ENCODE results near the gene TANGO2. TPM values are rescaled to one million over a fixed set of nuclear protein-coding genes. Genes with fewer than 3 reads are reported as not detected.

TANGO2 gene
- total RNA-seq, 1 experiment from 2014 or later: 17.0 TPM

- no peak for DNase-seq (ENCODE audit: low read depth, low spot score)
- H3K4me2 ChIP-seq (ENCODE audit: low read length): 0 out of 2 replicates have a peak overlapping the region, but pooled peaks have one; percentile 8
- no peaks in the 10 kb centered on the region for H3K9me2 ChIP-seq (ENCODE audit: insufficient read depth)
- H3K36me3 ChIP-seq (ENCODE audit: control insufficient read depth in 1 of 2, insufficient read depth in 2 of 2, low read length in 2 of 2): peaks cover 7 to 8% of the 10 kb centered on the region in 2 experiments; a peak in 2 of 4 replicates
- H3K79me2 ChIP-seq (ENCODE audit: insufficient read depth, low read length): no peaks in the 10 kb centered on the region
- intact Hi-C loops (cut with micrococcal nuclease): loop anchor here (5.0 kb wide), 1 partner anchor 39 kb away; no protein-coding TSS in a partner anchor
- no peaks in the 10 kb centered on the region for H3K9me3 ChIP-seq (ENCODE audit: control insufficient read depth in 1 of 2, insufficient read depth in 1 of 2, low read depth in 1 of 2, low read length in 2 of 2)
- TF ChIP-seq REST (IDR thresholded peaks at IDR 0.05; ENCODE audit: low read depth) (no peak), CTCF (IDR thresholded peaks at IDR 0.05 in 2 of 3, conservative IDR thresholded peaks at IDR 0.05 in 1 of 3; ENCODE audit: borderline replicate concordance in 1 of 3, insufficient read depth in 1 of 3, low read depth in 2 of 3, low read length in 2 of 3) (no peak), CBX3 (IDR thresholded peaks at IDR 0.05; ENCODE audit: low read depth) (no peak), JUND (IDR thresholded peaks at IDR 0.05) (no peak), MAX (IDR thresholded peaks at IDR 0.05) (no peak), EGR1 (IDR thresholded peaks at IDR 0.05; ENCODE audit: low read depth) (no peak), FOSL1 (IDR thresholded peaks at IDR 0.05; ENCODE audit: low read depth) (no peak), YY1 (IDR thresholded peaks at IDR 0.05; ENCODE audit: extremely low read depth, insufficient replicate concordance, low read depth, low read length) (no peak), CEBPB (IDR thresholded peaks at IDR 0.05; ENCODE audit: low read depth) (no peak), SP1 (IDR thresholded peaks at IDR 0.05; ENCODE audit: low read depth) (no peak), EZH2 (IDR thresholded peaks at IDR 0.05) (no peak), ZNF274 (IDR thresholded peaks at IDR 0.05; ENCODE audit: low read depth, low read length) (no peak), ELF1 (IDR thresholded peaks at IDR 0.05; ENCODE audit: borderline replicate concordance, low read depth) (no peak), ZBTB33 (IDR thresholded peaks at IDR 0.05; ENCODE audit: extremely low read depth, insufficient replicate concordance, low read length) (no peak), ZFX (IDR thresholded peaks at IDR 0.05) (no peak), RAD21 (IDR thresholded peaks at IDR 0.05; ENCODE audit: low read depth) (no peak), SIN3A (IDR thresholded peaks at IDR 0.05; ENCODE audit: low read depth) (no peak), EZH2phosphoT487 (IDR thresholded peaks at IDR 0.05; ENCODE audit: borderline replicate concordance) (no peak)
- ChIA-PET POLR2A (interaction anchor here (1.7 kb wide), 1 partner anchor 47 kb away, joined by 5 read pairs; the partner anchor contains the start of gene TANGO2), CTCF (interaction anchor here (0.6 to 1.4 kb wide), 2 partner anchors 20 to 156 kb away, joined by 3 to 4 read pairs; no protein-coding TSS in a partner anchor), RAD21 (ENCODE audit: low non-redundant PET in 1 of 2, low total read pairs in 2 of 2, uncharacterized antibody in 2 of 2, unreplicated experiment in 2 of 2) (no interaction called here)
- H2AFZ ChIP-seq (ENCODE audit: low read depth, low read length, poor library complexity, severe bottlenecking): no peak overlapping the region
- H3K27me3 ChIP-seq (ENCODE audit: insufficient read depth, low read length): no peaks in the 10 kb centered on the region
- H3K4me1 ChIP-seq (ENCODE audit: control insufficient read depth in 1 of 2, insufficient read depth in 2 of 2, low read length in 2 of 2): peaks cover 14 to 28% of the 10 kb centered on the region in 2 experiments
- H4K20me1 ChIP-seq (ENCODE audit: insufficient read depth): no peaks in the 10 kb centered on the region
- H3K9ac ChIP-seq (ENCODE audit: low read length): no peak overlapping the region
- H3K27ac ChIP-seq (ENCODE audit: low read depth, low read length): no peak overlapping the region; the same call in 1 of the 2 replicates
- BruUV-seq (replicated peaks): no TSS peak
- no peak overlapping the region for H3K4me3 ChIP-seq (replicated peaks in 1 of 2; ENCODE audit: low read depth in 1 of 2, low read length in 2 of 2)
- no peak for ATAC-seq
Observed at GRCh38 chr22:19973551-19974267, 47.2 kb upstream of the TANGO2 start.

All from HCT116 (cell line).